ENCODE data around the gene GRPEL1. TPM values are rescaled to one million over a fixed set of nuclear protein-coding genes. Genes with fewer than 3 reads are reported as not detected.

GRPEL1 gene
- total and polyA plus RNA-seq, 2 of the 8 experiments (the other 6 are each of a cell fraction or from before 2014, with no cell fraction given), result 13.5 to 39.9 TPM

GRCh38 chr4:7109169-7109568 is 41.3 kb upstream of the GRPEL1 start:
- Histone ChIP-seq H3K4me1 (replicated peaks in 1 of 4; ENCODE audit: control insufficient read depth in 3 of 4, insufficient read depth in 4 of 4, low read length in 3 of 4) (no peaks in the 10 kb centered on the region), H3K18ac (ENCODE audit: extremely low read depth, low read length) (no peak overlapping the region), H3K4ac (replicated peaks; ENCODE audit: insufficient read length, low read depth, low read length) (no peak overlapping the region), H3K56ac (replicated peaks; ENCODE audit: insufficient read length, low read depth, low read length) (no peak overlapping the region), H4K91ac (replicated peaks; ENCODE audit: insufficient read length, low read length) (no peak overlapping the region), H3K23ac (ENCODE audit: insufficient read length) (no peak overlapping the region), H3K36me3 (ENCODE audit: control insufficient read depth in 2 of 4, insufficient read depth in 4 of 4, low read length in 3 of 4) (no peaks in the 10 kb centered on the region), H2BK20ac (ENCODE audit: low read length) (no peak overlapping the region), H2BK120ac (replicated peaks; ENCODE audit: low read depth, low read length) (no peak overlapping the region), H2AFZ (ENCODE audit: low read length) (no peak overlapping the region), H3K27ac (ENCODE audit: low read depth, low read length) (no peak overlapping the region), H3K79me1 (ENCODE audit: low read depth, low read length) (no peaks in the 10 kb centered on the region), H4K8ac (ENCODE audit: extremely low read depth, insufficient read depth, low read length) (no peak overlapping the region), H3K4me3 (ENCODE audit: extremely low read depth in 1 of 4, insufficient read depth in 2 of 4, low read depth in 3 of 4, low read length in 4 of 4) (no peak overlapping the region), H3K79me2 (ENCODE audit: control insufficient read depth in 1 of 2, insufficient read depth in 2 of 2, low read length in 2 of 2) (no peaks in the 10 kb centered on the region), H4K20me1 (replicated peaks in 1 of 2; ENCODE audit: control insufficient read depth in 1 of 2, insufficient read depth in 2 of 2, low read length in 2 of 2) (no peaks in the 10 kb centered on the region), H2BK12ac (ENCODE audit: low read depth, low read length) (no peak overlapping the region), H2BK15ac (ENCODE audit: low read length) (no peak overlapping the region), H2BK5ac (ENCODE audit: low read depth, low read length) (no peak overlapping the region), H3K23me2 (ENCODE audit: low read depth, low read length) (no peaks in the 10 kb centered on the region), H3K14ac (ENCODE audit: insufficient read length) (no peak overlapping the region), H3K4me2 (ENCODE audit: insufficient read depth in 1 of 2, low read depth in 2 of 2, low read length in 2 of 2) (no peak overlapping the region), H3K9ac (replicated peaks in 1 of 4; ENCODE audit: extremely low read depth in 1 of 4, low read depth in 3 of 4, low read length in 3 of 4) (no peak overlapping the region), H3K9me3 (ENCODE audit: insufficient read depth in 2 of 2, low read depth in 1 of 2, low read length in 1 of 2) (peaks cover 0 to 4% of the 10 kb centered on the region in 2 experiments; a peak in 1 of 4 replicates), H3K27me3 (replicated peaks in 1 of 4; ENCODE audit: control insufficient read depth in 3 of 4, extremely low read depth in 1 of 4, insufficient read depth in 3 of 4, low read length in 3 of 4) (peaks cover under 1 to 5% (median 4%) of the 10 kb centered on the region in 4 experiments; a peak in 6 of 7 replicates), H2AK5ac (ENCODE audit: low read depth, low read length) (no peak overlapping the region), H4K5ac (ENCODE audit: insufficient read length, low read depth, low read length) (no peak overlapping the region)
- POLR2A ChIA-PET (ENCODE audit: partially characterized antibody), result no interaction called here
- no peak for FAIRE-seq
- DNase-seq (ENCODE audit: low read depth in 1 of 2, low spot score in 2 of 2), result no peak
- WGBS, 2 experiments (ENCODE audit: extremely low coverage in 1 of 2, insufficient coverage in 1 of 2, insufficient read length in 1 of 2, insufficient replicate concordance in 2 of 2, low coverage in 1 of 2, low lambda C conversion rate in 2 of 2, missing lambda C conversion rate in 1 of 2), result 83% methylated on average over 4 of the region's 4 CpGs; no CpG with 5 or more reads in 1 of the 2 experiments
- CTCF ChIA-PET (ENCODE audit: partially characterized antibody), result interaction anchor here (0.6 to 1.4 kb wide), 2 partner anchors 24 to 147 kb away, joined by 3 read pairs; no protein-coding TSS in a partner anchor
- TF ChIP-seq BCL11A (IDR thresholded peaks at IDR 0.05; ENCODE audit: low read depth in 2 of 2, low read length in 2 of 2) (no peak), CTCF (IDR thresholded peaks at IDR 0.05; ENCODE audit: control extremely low read depth in 1 of 3, insufficient read depth in 1 of 3, low read depth in 1 of 3, low read length in 3 of 3) (no peak), NRF1 (IDR thresholded peaks at IDR 0.05; ENCODE audit: low read depth, low read length) (no peak), SP4 (IDR thresholded peaks at IDR 0.05; ENCODE audit: low read length) (no peak), ATF3 (IDR thresholded peaks at IDR 0.05; ENCODE audit: insufficient read depth, low read depth, low read length) (no peak), CTBP2 (IDR thresholded peaks at IDR 0.05; ENCODE audit: borderline replicate concordance, insufficient read depth, insufficient read length, low read length) (no peak), EP300 (IDR thresholded peaks at IDR 0.05; ENCODE audit: borderline replicate concordance in 1 of 2, low read depth in 2 of 2, low read length in 2 of 2) (no peak), SUZ12 (IDR thresholded peaks at IDR 0.05; ENCODE audit: low read length) (no peak), POLR2AphosphoS5 (IDR thresholded peaks at IDR 0.05; ENCODE audit: low read depth, low read length) (no peak), SIN3A (conservative IDR thresholded peaks at IDR 0.05 in 1 of 2, IDR thresholded peaks at IDR 0.05 in 1 of 2; ENCODE audit: low read depth in 1 of 2, low read length in 2 of 2) (no peak)
